Activated CD4-positive, alpha-beta T cell treated with anti-CD3 and anti-CD28 coated beads, Interleukin-2, Interleukin-4, amounts not matched to agents 100 ng/mL and 50 ng/mL, durations not matched to agents 16 hours and 8 hours (primary cell): Measurements from ENCODE around the gene GPRIN1.

Source experiments
- DNase-seq: peaks from one replicate; pipeline ENCODE4 v3.0.0-alpha.2; 2020; ENCODE audit warnings: low spot score

The GPRIN1 gene

DNA sequence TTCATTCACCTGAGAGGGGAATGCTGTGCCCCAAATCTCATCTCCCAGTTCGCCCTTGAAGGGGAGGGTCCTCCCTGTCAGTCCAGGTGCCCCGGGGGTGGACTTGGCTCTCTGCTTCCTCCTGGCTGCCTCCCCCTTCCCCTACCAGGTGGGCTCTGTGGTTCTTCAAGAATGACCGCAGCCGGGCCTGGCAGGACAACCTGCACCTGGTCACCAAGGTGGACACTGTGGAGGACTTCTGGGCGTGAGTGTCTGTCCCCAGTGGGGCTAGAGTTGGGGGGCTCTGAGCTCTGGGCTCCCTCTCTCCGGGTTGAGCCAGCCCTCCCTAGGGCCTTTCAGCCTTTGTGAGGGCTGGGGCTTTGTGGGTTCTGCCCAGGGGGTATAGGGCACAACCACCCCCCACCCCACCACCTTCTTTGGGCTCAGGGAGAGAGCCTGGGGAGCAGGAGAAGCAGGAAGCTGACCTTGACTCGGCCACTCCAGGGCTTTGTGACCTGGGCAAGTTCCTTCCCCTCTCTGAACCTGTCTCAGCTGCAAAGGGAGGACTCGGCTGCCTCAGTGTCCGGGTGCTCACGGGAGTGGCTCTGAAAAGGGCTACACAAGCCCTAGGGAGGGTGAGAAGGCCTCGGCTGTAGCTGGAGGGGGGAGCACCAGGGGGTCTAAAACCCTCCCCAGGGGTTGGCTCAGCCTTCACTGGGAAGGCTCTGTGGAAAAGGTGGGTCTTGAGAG lies 33.7 kb upstream of the GPRIN1 start:
- no peak for DNase-seq

DNA sequence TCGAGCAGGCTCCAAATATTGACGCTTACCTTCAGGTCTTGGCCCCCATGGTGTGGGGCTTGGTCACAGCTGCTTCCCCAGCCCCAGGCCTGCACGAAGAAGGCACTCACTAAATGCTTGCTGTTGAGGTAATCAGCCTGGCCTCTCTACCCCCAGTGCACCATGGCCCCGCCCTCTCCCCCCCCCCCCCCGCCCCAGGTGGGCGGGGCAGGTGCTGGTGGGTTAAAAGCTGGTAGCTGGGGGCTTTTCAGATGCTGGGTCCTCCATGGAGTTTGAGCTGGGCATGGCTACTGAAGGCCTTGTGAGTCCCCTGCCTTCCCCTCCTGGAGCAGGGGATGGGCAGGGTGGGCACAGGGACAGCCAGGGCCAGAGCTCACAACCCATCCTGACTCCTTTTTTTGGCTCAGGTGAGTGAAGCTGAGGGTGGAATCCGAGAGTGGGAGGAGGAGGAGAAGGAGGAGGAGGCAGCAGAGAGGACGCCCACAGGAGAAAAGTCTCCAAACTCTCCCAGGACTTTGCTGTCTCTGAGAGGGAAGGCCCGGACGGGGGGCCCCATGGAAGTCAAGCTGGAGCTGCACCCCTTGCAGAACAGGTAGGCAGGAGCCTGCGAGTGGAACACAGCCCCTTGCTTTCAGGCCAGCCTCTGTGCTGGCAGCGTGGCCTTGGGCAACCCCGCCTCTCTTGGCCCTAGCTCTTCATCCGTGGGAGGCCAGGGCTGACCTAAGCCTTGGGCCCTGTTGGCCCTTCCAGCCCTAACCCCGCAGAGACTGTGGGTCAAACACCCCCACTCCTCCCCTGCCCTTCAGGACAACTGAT lies 32.9 kb upstream of the GPRIN1 start:
- DNase-seq, result no peak

DNA sequence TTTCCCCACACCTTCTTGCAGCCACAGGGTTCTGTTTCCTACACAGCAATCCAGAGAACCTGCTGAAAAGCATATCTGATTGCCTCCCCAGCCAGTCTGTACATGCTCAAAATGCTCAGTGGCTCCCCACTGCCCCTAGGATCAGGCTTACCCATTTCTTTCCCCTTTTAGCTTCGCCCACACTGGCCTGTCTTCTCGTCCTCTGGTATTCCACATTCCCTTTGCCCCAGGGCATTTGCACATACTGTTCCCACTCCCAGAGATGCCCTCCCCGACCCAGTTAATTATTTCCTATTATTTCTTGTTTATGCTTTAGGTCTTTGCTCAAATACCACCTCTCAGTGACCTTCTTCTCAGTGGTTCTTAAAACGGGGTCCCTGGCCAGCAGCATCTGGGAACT lies 30.7 kb upstream of the GPRIN1 start:
- no peak for DNase-seq

DNA sequence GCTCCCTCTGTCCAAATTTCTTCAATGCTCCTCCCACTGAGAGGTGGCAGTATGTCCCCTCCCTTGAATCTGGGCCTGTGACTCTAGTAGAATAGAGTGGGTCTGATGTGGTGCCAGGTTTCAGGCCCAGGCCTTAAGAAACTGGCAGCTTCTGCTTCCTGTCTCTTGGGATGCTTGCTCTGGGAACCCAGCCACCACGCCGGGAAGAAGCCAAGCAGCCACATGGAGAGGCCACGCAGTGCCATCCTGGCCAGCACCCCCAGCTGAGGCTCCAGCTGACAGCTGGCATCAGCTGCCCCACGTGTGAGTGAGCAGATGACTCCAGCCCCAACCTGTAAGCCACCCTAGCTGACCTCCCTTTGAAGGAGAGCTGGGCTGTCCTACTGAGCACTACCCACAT lies 30.0 kb upstream of the GPRIN1 start:
- DNase-seq, result no peak

DNA sequence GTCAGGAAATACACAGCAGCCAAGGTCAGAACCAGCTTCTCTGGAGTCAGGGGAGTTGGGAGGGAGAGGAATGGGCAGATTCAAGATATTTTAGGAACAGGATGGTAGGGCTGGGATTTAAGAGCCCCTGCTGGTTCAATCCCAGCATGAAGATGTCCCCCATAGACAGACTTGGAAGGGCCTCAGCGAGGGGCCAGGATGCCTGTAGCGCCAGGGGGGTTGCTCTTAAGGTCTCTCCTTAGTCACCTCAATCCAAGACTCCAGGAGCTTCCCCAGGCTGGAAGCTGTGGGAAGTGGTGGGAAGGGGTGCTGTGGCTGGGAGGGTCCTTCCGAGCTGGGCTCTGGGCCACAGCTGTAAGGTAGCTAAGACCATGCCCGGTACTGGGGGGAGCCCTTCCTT lies 29.3 kb upstream of the GPRIN1 start:
- no peak for DNase-seq

DNA sequence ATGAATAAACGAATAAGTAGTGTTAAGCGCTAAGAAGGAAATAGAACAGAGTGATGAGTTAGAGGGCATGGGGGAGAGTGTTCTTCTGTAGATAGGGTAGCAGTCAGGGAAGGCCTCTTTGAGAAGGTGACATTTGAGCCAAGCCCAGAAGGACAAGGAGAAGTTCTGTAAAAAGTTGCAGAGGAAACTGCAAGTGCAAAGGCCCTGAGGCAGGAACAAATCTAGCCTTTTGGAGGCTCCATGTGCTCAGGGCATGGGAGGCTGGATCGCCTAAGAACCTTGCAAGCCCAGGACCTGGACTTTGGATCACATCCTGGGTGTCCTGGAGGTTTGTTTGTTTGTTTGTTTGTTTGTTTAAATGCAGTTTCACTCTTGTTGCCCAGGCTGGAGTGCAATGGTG lies 28.5 kb upstream of the GPRIN1 start:
- DNase-seq, result no peak

DNA sequence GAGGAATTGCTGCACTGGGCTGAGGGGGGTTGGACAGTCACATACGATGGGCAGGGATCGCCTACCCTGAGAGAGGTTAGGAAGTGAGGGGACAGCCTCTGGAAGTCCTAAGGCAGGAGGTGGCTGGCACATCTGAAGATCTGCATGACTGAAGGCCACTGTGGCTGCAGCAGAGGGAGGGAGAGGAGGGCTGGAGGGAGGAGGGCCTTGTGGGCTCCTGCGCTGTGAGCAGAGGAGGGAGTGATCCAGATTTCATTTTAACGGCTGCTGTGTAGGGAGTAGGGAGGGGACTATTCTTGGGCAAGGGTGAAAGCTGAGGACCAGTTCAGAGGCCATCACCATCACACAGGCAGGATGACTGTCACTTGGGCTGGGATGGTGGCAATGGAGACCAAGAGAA lies 27.6 kb upstream of the GPRIN1 start:
- DNase-seq, result no peak

DNA sequence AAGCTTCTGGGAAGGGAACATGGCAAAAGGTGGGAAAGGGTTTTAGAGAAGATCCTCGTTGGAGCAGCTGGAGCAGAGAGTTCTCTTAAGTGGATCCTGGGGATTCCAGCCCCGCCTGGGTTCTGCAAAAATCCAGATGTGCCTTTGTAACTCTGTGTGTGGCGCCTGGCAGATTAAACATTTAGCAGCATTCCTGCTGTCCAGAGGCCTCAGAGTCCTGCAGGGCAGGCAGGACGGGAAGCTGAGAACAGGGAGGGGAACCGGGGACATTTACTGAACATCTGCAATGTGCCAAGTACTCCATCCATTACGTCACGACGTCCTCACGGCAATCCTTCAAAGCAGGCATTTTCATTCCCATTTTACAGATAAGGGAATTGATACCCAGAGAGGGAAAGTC lies 26.5 kb upstream of the GPRIN1 start:
- DNase-seq, result no peak

DNA sequence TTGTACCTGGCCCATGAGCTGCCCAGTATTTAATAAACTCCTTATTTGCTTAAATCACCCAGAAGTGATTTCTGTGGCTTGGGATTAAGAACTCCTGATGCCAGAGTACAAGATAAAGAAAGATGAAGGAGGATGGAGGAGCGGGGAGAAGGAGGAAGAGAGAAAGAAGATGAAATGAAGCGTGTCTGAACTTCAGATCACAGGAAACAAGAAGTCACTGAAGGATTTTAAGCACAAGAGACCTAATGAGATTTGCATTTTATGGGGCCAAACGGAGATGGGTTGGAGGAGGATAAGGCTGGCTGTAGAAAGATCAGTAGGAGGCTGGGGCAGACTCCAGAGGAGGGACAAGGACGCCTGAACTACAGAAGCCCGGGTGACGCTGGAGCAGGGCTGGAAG lies 23.6 kb upstream of the GPRIN1 start:
- DNase-seq, result no peak

DNA sequence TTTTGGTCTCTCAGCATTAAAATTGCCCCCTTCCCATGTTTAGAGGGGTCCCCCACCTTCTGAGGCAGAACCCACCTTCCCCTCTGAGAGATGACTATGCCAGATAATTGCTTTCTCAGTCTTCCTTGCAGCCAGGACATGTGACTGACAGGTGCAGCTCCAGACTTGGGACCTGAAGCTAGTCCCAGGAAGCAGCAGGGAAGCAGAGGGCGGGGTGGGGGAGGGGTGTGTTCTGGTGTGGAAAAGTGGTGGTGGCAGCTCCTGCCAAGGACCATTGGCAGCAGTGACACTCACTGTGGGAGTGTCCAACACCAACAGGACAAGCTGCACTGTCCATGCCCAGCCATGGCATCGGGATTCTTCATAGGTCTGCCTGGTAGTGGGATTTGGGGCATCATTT lies 22.8 kb upstream of the GPRIN1 start:
- DNase-seq, result no peak

DNA sequence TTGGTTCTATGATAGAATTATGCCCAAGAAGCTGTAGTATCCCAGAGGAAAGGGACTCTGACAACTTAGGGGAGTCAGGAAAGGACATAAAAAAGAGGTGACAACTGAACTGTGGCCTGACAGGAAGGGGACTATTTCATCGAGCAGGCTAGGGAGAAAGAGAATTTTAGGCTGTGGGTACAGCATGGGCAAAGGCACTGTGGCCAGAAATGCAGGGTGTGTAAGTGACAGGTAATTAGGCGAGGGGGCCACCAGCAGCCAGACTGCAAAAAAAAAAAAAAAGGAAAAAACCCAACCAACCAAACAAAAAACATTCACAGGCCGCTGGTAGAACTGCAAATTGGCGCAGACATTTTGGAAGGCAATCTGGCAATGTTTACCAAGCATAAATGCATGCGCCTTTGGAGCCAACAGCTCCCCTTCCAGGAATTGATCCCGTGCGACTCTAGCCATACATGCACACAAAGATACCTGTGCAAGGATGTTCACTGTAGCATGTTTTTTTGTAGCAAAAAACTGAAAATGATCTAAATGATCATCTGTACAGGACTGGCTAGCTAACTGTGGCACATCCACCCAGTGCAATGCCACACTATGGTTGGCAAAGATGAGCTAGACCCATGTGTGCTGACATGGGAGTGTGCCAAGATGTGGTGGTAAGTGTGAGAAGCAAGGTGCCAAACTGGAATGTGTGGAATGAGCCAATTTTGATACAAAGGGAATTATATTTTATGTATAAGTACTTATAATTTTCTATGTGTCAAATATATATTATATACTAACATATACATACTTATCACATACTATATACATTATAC lies 21.6 kb upstream of the GPRIN1 start:
- no peak for DNase-seq

DNA sequence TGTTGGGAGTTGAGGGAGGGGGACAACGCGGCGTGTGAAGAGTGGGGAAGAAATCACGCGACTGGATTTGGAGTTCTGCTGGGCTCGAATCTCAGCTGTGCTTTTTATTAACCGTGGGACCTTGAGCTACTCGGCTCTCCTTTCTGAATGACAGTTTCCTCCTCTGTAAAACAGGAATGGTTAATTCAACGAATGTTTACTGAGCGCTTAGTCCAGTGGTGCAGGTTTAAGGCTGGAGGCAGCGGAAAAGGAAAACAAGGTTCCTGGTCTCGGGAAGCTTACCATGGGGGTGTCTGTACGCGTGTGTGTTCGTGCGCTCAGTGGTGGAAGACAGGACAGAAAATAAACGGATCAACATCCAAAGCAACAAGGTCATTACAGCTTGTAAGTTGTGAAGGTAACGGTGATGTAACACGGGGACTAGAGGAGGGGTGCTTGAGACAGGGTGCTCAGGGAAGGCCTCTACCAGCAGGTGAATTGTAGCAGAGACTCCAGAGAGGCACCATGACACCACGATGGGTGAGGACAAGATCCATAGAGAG lies 20.8 kb upstream of the GPRIN1 start:
- DNase-seq, result no peak

DNA sequence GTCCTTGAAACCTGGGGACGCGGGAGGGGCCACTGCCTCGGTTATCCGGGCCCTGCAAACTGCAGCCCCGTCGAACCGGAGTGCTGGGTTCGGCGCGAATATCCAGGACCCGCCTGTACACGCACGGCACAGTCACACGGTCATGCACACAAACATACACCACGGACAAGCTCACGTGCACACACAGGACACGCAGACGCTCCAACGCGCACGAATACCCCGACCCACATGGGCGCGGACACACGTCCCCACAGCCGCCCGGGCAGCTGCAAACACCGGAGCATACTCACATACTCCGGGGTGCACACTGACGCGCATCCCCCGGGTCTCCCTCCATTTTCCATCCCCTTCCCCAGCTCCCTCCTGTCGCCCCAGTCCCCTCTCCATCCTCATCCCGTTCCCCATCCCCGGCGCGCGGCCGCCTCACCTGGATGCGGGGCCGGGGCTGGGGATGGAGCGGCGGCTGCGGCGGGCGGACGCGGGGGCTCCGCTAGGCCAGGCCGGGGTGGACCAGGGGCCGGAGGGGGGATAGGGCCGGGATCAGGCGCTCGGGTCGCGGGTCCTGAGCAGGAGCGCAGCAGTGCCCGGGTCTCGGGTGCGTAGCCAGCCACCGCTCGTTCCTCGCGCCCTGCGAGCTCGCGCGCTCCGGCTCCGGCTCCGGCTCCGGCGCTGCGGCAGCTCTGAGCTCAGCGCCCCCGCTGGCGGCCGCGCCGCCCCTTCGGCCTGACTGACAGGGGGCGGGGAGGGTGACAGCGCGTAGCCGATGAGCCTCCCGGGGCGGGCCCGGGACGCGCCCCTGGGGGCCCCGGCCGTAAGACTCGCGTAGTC lies 20.1 kb upstream of the GPRIN1 start, which contains the start of the genes EIF4E1B and SNCB:
Gene EIF4E1B, plus strand, starts transcription at position 823 of the 828 bp plus-strand sequence. CDS start 12,113 bp downstream, outside the sequence.
Gene SNCB, minus strand, starts transcription at position 682 of the 828 bp plus-strand sequence. CDS start 880 bp downstream, outside the sequence.
- peak; percentile 39 for DNase-seq

DNA sequence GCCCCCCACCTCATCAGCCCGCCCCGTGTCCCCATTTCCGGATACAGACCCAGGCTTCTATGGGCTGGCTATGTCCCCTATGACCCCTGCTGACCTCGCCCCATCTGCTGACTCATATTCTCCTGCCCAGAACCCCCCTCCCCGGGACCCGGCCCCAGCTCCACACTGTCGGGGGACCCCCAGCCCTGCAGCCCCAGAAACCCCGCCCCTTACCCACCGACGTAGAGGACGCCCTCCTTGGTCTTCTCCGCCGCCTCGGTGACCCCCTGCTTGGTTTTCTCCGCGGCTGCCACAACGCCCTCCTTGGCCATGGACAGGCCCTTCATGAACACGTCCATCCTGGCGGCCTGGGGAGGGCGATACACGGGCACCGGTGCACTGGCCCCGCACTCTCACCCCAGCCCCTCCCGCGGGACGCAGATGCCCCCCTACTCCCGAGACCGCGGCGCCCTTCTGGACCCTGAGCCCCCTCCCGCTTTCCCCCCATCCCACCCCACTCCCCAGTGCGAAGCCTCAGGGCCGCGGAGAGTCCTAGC lies 19.4 kb upstream of the GPRIN1 start:
- DNase-seq, result no peak

DNA sequence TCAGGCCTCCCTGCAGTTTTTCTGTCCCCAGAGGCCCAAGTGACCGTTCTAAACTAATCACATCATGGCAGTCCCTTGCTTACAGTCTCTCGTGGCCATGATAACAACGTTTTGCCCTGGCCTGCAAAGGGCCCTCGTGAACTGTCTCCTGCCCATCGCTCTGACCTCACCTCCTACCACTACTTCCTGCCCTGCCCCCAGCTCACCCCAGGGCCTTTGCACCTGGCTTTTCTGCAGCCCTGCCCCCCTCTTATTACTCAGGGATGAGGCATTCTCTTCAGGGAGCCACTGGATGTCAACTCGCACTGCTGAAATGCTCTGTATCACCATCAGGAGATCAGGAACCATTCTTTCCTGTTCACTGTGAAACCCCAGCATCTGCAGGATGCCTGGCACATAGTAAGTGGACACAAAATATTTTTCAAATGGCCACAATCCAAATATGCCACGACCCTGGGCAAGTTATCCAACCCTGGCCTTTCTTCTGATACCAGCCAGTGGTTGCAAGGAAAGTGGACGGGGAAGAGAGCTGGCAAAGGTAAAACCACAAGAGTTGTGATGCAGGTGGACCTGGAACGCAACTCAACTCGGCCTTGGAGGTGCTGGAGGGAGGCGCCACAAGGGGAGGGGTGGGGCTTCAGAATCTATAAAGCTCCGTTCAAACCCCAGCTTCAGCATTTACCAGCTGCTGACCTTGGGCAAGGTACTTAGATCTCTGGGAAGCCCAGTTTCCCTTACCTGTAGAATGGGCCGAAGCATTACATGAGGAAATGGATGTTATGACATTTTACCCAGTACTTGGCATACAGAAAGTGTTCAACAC lies 18.7 kb upstream of the GPRIN1 start:
- no peak for DNase-seq

DNA sequence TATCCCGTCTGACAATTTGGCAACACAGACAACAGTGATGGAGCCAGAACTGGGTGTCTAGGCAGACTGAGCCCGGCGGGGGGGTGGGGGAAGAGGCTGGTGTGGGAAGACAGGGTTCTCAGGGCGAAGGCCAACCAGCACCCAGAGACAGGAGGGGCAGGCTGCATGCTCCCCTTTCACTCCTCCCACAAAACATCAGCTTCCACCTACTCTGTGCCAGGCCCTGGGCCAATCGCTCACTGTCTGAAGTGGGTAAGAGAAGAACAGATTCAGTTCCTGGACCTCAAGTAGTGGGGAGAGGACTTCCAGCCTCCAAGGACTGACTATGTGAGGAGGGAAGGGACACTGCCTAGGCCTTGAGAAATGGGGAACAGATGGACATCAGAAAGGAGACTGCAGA lies 17.6 kb upstream of the GPRIN1 start:
- DNase-seq, result no peak

DNA sequence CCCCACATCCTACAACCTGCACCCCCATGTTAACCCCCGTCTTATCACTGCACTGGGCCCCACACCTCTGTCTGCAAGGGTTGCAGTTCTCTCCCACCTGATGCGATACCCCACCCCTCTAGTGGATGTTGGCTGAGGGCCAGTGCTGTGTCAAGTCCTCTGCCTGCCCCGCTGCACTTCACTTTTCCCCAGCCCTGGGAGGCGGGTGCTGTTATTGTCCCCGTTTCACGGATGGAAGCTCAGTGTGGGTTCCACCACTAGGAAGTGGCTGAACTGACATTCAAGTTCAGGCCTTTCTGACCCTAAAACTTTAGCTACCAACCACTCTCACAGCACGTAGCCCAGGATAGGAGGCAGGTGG lies 16.9 kb upstream of the GPRIN1 start:
- no peak for DNase-seq

DNA sequence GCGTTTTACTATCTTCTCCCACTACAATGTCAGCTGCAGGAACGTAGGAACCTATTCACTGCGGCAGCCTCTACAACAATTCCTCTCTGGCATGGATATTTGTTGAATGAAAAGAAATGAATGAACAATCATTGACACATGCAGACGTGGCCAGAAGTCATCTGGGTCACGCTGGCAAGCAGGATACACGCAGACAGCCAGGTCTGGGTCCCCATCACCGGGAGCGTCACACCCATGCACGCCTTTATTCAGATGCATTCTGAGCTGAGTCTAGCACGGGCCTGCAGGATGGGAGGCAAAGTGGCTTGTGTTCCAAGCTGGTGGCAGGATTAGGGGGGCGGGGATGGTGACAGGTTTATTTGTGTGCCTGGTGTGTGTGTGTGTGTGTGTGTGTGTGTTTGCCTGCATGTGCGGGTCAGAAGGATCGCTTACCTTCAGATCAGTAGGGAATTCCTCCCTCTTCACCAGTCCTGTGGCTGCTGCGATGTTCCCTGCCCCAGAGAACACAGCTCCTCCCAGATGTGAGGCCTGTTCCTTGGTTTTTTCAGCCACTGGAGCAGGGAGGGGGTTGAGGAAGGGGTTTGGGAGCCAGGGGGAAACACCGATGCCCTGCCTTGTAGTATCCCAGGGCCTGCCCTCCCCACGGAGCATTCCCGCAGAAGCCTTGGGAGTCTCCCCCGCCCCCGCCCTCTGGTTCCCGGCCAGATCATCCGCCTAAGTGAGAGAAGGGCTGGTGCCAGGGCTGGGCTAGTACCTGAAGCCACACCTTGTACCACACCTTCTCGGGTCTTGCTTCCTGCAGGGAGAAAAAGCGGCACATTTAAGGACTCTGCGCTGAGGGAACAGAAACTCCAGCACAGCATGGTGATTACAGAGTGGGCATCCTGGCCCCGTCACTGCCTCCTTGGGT lies 16.3 kb upstream of the GPRIN1 start:
- no peak for DNase-seq

DNA sequence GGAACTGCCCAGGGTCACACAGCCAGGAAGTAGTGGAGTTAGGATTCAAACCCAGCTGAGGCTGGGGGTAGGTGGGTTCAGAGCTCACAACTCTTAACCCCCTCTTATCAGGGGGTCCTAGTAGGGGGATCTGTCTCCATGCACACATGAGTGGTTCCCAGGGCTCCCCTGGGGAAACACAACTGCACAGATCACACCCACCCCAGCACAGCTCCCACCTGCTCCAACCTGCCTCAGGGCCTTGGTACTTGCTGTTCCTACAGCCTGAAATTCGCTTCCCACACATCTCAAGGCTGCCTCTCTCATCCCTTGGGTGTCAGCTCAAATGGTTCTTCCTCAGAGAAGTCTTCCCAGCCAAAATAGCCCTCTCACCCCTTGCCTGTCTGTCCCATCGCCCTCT lies 15.6 kb upstream of the GPRIN1 start:
- DNase-seq, result no peak
